ENCODE data around the gene CELA3B. TPM values are rescaled to one million over a fixed set of nuclear protein-coding genes. Genes with fewer than 3 reads are reported as not detected.
"Not testable (repeated sequence)": the region's sequence is repeated elsewhere in the genome, so short reads cannot be mapped to it uniquely, and the experiment has no call there.

Gene CELA3B, protein sequence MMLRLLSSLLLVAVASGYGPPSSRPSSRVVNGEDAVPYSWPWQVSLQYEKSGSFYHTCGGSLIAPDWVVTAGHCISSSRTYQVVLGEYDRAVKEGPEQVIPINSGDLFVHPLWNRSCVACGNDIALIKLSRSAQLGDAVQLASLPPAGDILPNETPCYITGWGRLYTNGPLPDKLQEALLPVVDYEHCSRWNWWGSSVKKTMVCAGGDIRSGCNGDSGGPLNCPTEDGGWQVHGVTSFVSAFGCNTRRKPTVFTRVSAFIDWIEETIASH
- total RNA-seq: not detected

DNA sequence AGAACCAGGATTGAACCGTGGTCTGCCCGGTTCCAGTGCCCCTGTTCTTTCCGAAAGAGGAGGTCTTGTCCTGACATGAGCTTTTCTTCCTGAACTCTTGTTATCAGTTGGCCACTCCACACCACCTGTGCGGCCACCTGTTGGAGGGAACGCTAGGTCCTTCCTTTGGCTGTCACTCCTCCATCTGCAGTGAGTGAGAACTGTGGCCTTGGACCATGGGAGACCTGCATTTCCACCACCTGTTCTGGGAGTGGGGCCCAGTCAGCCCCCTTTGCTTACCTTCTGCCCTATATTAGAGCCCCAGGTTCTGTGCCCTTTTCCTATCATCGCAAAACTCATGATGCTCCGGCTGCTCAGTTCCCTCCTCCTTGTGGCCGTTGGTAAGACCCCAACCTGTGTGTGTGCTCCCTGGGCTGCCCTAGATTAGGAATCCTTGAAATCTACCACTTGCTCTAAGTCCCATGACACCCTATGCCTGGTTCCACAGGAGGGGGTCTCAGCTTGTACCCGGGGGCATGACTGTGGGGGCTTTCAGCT lies at the start of gene CELA3B:
CELA3B (plus strand) TSS at position 320 of the 537 bp plus-strand sequence; CDS start at position 338, 18 bp downstream.
- H3K27ac ChIP-seq, H3K4me3 ChIP-seq, H3K9me3 ChIP-seq, H3K27me3 ChIP-seq, H3K4me1 ChIP-seq, H3K36me3 ChIP-seq: not testable (repeated sequence)
- 97% methylated on average over 8 of the region's 9 CpGs for WGBS
- peak in 1 of 2 donors; percentile 45 for DNase-seq (ENCODE audit: low spot score in 2 of 2)

DNA sequence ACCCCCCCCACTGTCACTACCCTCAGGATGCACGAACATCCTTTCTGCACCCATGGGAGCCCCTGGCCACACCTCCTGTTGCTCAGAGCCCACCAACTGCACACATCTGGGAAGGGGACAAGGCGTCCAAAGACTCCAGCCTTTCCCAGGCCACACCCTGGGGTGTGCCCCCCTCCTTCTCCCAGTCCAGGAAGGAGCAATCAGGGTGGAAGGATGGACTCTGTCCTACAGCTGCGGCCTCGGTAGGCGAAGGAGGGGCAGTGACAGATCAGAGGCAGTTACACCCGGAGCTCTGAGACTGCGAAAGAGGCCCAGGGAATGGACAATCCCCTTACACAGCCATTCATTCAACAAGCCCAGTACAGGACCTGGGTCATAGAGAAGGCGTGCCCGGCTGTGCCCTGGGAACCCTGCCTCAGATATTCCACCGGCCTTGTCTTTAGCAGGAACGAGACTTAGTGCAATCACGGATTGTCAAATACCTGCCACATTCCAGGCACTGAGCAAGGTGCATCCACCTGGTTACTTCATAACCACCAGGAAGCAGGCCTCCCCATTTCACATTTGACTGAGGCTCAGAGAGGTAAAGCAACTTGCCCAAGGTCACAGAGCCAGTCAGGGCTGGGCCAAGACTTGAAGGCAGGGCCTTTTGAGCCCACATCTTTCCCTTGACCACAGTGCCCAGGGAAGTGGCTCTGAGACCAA lies 49.1 kb upstream of the CELA3B start:
- DNase-seq (ENCODE audit: low spot score in 2 of 2): no peak
- H3K4me3 ChIP-seq: no peak overlapping the region
- H3K36me3 ChIP-seq: no peaks in the 10 kb centered on the region
- H3K27ac ChIP-seq: peak overlapping the region; percentile 90
- TF ChIP-seq EP300 (IDR thresholded peaks at IDR 0.05): no peak
- no peak for TF ChIP-seq POLR2A (IDR thresholded peaks at IDR 0.05)
- no peak for TF ChIP-seq POLR2AphosphoS5 (IDR thresholded peaks at IDR 0.05)
- TF ChIP-seq CTCF (IDR thresholded peaks at IDR 0.05): no peak
- H3K9me3 ChIP-seq: no peaks in the 10 kb centered on the region
- no peaks in the 10 kb centered on the region for H3K27me3 ChIP-seq
- peaks cover 78% of the 10 kb centered on the region for H3K4me1 ChIP-seq
- 50% methylated on average over 4 of the region's 12 CpGs for WGBS

GRCh38 chr1:21930080-21930571 lies 46.7 kb upstream of the CELA3B start:
- 55% methylated on average over 8 of the region's 8 CpGs for WGBS
- DNase-seq (ENCODE audit: low spot score in 2 of 2): no peak

DNA sequence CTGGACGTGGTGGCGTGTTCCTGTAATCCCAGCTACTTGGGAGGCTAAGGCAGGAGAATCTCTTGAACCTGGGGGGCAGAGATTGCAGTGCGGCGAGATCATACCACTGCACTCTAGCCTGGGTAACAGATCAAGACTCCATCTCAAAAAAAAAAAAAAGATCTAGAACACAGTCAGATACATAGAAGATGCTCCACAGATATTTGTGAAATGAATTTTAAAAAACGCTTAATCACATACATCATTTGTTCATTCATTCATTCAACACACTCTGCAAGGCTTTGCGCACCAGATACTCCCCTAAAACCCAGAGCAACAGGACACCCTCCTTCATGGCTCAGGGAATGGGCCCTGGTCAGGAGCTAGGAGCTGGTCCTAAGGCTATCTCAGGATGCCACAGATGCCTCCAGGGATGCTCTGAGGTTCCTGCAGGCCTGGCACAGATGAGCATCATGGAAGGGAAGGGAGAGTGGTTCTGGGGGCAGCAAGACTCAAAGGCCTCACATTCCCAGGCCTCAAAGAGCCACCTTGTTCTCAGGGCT lies 46.1 kb upstream of the CELA3B start:
- TF ChIP-seq CTCF (IDR thresholded peaks at IDR 0.05): no peak
- WGBS: 90% methylated on average over 6 of the region's 6 CpGs
- Histone ChIP-seq H3K36me3 (no peaks in the 10 kb centered on the region), H3K4me1 (peaks cover 84% of the 10 kb centered on the region), H3K4me3 (peak overlapping the region; percentile 26), H3K27ac (peak overlapping the region; percentile 90), H3K9me3 (no peaks in the 10 kb centered on the region), H3K27me3 (no peaks in the 10 kb centered on the region)
- DNase-seq (ENCODE audit: low spot score in 2 of 2): no peak

More at GRCh38 chr1:21930080-21930571, 46.7 kb upstream of the CELA3B start:
- TF ChIP-seq POLR2AphosphoS5 (IDR thresholded peaks at IDR 0.05) (no peak), POLR2A (IDR thresholded peaks at IDR 0.05) (no peak), CTCF (IDR thresholded peaks at IDR 0.05) (no peak), EP300 (IDR thresholded peaks at IDR 0.05) (no peak)
- H3K27ac ChIP-seq: peak overlapping the region; percentile 90
- no peaks in the 10 kb centered on the region for H3K36me3 ChIP-seq
- no peaks in the 10 kb centered on the region for H3K9me3 ChIP-seq
- no peaks in the 10 kb centered on the region for H3K27me3 ChIP-seq
- peaks cover 84% of the 10 kb centered on the region for H3K4me1 ChIP-seq
- H3K4me3 ChIP-seq: no peak overlapping the region

DNA sequence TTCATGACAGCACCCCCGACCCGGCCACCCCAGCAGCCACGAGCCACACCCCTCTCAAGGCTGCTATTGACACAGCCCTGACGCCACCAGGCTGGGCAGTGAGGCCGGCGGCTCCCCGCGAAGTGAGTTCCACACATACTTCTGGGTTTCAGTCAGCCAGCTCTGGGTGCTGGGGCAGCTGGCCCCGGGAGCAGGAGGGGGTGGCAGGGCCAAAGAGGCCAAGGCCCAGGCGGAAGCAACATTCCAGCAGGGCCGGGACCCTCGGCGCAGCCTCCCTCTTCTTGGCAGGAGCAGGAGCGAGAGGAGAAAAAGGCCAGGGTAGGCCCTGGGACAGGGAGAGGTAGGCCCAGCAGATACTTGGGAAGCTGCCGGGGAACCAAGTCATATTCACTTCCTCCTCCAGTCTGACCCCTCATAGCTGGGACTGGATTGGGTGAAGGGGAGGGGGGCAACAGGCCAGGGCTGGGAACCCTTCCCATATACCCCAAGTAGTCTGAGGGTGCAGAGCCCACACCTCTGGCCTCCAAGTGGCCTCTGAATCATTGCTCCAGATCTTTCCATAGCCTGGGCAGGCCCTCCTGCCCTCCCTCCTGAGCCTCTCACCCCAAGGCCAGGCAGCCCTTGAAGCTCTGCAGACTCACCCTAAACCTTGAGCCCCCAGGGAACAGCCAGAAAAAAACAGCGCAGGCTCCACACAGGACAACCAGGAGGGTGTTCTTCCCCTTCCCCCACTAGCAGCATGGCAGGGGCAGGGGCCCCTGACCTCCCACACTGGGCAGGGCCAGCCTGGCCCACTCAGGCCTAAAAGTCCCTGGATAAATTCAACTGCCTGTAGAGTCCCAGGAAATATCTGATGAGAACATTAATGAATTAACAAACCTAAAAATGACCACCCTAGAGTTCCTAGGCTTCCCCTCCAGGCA lies 45.4 kb upstream of the CELA3B start:
- WGBS: 53% methylated on average over 6 of the region's 16 CpGs
- DNase-seq (ENCODE audit: low spot score in 2 of 2): peak in 1 of 2 donors; percentile 94

More for the DNA sequence above, 45.4 kb upstream of the CELA3B start:
- TF ChIP-seq POLR2A (IDR thresholded peaks at IDR 0.05) (no peak), CTCF (IDR thresholded peaks at IDR 0.05) (no peak), EP300 (IDR thresholded peaks at IDR 0.05) (peak; percentile 64), POLR2AphosphoS5 (IDR thresholded peaks at IDR 0.05) (peak in 1 of 3 donors; percentile 45)
- Histone ChIP-seq H3K27me3 (no peaks in the 10 kb centered on the region), H3K9me3 (no peaks in the 10 kb centered on the region), H3K27ac (peak overlapping the region; percentile 90), H3K4me3 (peak overlapping the region; percentile 26), H3K4me1 (peaks cover 85% of the 10 kb centered on the region), H3K36me3 (no peaks in the 10 kb centered on the region)

Data from suprapubic skin (tissue), 4 donors.